ENCODE results near the gene GPC3.

The GPC3 gene

DNA sequence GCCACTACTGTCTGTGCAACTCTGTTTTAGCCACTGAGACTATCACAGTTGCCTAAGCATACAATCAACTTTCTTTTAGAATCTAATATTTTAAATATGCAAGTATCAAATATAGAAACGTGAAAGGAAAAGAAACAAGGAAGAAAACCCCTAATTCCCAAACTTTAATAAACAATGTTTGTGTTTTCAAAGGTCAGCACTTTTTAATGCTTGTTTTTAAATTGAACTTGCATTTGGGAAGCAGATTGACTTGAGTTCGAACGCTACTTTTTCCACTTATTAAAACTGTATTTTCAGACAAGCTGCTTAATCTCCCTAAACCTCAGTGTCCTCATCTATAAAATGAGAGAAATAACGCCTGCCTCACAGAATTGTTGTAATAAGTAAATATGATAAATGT is 384.3 kb downstream of the GPC3 start:
- no peak for DNase-seq (ENCODE audit: low spot score)

DNA sequence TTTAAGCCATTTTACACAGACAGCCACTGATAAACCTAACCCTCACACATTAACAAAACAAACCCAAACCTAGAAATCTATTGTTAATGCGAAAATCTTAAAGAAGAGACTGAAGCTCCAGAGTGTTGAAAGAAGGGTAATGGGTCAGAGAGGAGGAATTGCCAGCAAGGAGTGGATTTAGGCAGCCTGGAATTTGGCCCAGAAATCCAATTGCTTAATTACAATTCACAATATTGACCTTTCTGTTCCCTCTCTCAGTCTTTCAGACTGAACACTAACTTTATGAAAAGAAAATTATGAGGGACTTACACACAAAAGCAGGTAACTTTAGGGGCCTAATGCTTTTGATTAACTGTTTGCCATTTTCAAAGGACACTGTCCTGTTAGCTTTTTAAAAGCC is 384.9 kb downstream of the GPC3 start:
- no peak for DNase-seq (ENCODE audit: low spot score)

- DNase-seq (ENCODE audit: low spot score): no peak
These were observed 386.6 kb downstream of the GPC3 start for GRCh38 chrX:133598601-133599335.

- no peak for DNase-seq (ENCODE audit: low spot score)
These were observed 391.2 kb downstream of the GPC3 start for GRCh38 chrX:133594156-133594555.

DNA sequence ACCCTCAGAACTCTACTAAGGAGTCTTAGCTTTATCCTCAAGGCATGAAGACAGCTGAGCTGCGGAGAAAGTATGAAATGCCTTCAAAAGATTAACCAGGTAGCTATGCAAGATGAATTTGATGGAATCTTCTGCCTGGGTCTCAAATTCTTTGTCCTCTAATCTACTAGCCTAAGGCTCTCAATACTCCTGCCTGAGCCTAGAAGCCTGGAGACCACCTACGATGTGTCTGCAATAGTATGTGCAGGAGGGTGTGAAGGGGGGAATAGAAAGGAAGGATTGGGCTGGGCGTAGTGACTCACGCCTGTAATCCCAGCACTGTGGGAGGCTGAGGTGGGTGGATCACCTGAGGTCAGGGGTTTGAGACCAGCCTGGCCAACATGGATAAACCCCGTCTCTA is 391.9 kb downstream of the GPC3 start:
- no peak for DNase-seq (ENCODE audit: low spot score)

DNA sequence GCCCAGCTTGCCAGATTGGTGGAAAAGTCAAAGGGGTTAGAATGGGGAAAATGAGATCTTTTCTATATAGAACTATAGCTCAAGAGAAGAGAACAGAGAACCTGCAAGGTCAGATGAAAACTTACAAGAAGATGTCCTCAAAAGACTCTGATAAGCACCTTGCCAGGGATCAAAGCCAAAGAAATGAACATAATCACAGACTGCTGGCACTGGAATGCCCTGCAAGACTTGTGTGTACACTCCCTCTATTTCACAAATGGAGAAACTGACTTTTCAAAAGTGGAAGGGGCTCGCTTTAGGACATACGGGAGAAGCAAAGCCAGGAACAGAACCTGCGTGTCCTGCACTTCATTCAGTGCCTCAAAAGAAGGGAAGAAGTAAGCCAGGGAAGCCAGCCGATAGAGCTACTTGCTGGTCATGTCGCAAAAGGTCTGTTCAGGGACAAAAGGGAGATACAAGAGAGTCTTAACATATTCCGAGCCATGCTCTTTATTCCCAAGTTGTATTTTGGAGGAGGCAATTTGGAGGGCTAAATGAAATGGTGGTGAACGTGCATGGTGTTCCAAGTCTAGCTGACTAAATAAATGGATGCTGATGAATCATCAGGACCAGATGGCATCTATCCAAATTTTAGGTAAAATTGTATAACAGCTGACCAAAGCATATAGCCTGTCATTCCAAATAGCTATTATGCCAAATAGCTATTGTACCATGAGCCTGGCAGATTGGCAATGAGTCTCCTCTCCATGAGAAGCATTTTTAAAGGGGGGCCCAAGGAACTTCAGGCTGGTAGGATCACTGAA is 394.5 kb downstream of the GPC3 start:
- no peak for DNase-seq (ENCODE audit: low spot score)

GRCh38 chrX:133588827-133589226 is 396.6 kb downstream of the GPC3 start:
- no peak for DNase-seq (ENCODE audit: low spot score)

- no peak for DNase-seq (ENCODE audit: low spot score)
These were observed 397.6 kb downstream of the GPC3 start for GRCh38 chrX:133587818-133588217.

DNA sequence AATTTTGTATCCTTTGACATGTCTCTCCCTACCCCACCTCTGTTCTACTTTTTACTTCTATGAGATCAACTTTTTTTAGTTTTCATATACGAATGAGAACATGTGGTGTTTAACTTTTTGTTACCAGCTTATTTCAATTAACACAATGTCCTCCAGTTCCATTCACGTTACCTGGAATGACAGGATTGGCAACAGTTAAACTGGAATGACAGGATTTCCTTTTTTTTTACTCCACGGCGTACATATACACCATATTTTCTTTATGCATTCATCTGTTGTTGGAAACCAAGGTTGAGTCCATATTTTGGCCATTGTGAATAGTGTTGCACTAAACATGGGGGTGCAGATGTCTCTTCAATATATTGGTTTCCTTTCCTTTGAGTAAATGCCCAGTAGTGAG is 398.3 kb downstream of the GPC3 start:
- no peak for DNase-seq (ENCODE audit: low spot score)

DNA sequence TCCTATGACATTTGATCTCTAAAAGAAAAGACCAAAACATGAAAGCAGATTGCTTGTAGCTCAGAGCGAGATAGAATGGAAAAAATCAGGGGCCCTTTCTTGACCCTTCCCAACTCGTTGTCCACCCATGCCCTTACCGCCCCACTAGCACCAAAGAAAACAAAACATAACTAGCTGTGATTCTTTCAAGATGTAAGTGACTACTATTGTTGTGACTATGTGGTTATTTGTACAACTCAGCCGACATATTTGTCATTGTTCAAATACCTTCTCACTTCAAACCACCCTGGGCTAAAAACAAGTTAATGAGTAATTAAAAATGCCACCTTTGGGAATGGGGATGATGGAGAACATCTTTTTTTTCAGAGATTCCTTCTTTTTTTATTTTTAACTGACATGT is 399.0 kb downstream of the GPC3 start:
- no peak for DNase-seq (ENCODE audit: low spot score)

- no peak for DNase-seq (ENCODE audit: low spot score)
These were observed 401.6 kb downstream of the GPC3 start for GRCh38 chrX:133583825-133584224.

DNA sequence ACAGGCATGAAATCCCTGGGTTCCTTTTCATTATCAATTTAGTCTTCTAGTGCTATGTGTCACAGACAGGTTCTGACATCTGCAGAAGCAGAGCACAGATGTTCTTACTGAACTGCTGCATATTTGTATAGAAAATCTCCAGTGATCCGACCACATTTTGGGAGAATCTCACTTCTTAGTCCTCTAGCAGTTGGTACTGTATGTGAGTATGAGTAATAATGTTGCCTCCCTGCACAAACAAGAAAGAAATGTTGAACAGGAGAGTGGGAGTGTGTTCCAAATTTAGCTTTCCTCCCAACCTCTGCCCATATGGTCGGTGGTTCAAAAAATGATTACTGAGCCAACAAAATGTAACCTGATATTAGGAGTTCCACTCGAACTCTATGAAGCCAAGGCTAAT is 404.8 kb downstream of the GPC3 start:
- no peak for DNase-seq (ENCODE audit: low spot score)

- DNase-seq (ENCODE audit: low spot score): no peak
These were observed 405.8 kb downstream of the GPC3 start for GRCh38 chrX:133579631-133580030.

DNA sequence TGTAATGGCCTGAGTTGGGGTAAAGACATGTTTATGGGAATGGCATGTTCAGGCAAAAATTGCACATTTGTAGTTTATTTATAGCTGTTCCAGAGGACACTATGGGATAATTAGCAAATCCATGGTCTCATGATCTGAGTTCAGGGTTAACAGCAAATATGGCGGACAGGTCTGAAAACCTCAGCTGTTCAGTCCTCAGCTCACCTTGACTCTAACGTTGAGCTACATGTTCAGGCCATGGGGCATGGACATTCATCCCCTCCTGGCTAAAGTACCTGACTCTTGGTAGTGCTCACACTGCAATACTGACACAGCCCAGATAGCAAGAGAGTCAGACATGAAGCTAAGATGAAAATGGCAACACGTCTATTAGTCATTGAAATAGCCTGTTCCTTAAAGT is 408.5 kb downstream of the GPC3 start:
- no peak for DNase-seq (ENCODE audit: low spot score)

DNA sequence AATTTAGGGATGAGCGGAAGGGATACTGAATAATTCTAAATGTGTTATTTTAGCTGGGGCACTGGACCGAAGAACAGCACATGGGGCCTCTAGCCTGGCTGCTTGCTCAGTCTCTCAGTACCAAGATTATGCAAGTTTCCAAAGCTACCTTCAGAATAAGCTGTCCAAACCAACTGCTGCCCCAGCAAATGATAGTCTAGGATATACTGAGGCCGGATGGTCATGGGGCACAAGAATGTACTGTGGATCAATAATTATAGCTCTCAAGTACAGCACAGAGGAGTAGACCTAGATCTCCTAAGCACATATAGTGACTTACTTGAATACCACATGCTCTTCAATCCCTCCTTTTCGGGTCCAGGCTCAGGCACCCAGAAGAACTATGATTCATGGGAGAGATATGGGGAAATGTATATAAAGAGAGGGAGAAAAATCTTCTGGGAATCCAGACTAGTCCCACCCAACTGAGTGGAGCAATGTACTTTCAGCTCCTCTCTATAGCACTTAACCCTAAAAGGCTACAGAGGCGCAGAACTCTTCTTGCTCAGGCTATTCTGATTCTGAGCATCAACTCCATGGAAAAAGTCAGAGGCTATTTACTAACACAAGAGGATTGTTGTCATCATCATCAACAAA is 409.8 kb downstream of the GPC3 start:
- no peak for DNase-seq (ENCODE audit: low spot score)

DNA sequence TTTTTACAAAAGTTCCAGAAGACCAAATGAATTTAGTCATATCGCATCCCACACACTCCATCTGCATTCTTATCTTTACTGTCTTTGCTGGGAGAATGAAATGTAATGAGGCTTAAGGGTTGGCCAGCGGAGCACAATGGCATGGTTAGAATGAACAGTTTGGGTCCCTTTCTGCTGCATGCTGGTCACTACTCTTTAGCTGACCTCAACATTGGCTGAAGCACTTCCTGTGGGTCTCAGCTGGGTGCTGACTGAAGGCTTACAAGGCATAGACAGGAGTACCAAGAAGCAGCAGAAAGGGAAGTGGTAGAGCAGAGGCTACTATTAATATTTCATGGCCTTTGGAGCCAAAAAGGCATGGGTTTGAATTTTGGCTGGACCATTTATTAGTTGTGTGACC is 410.7 kb downstream of the GPC3 start:
- no peak for DNase-seq (ENCODE audit: low spot score)

DNA sequence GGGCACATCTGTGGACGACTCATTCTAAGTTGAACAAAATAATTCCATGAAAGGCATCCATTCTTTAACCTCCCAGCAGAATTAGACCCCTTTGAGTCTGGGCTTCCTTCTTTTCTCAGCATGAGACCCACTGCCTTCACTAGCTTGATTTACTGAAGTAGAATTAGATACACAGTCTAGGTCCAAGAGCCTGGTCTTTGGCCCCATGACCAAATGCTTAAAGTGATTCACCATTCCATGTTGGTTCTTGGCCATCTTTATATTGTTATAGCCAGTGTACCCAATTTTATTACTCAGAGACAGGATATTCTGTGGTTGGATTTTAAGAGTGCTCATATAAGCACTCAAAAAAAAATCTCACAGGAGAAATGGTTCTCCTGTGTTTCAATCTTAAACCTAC is 414.8 kb downstream of the GPC3 start:
- DNase-seq (ENCODE audit: low spot score): no peak

DNA sequence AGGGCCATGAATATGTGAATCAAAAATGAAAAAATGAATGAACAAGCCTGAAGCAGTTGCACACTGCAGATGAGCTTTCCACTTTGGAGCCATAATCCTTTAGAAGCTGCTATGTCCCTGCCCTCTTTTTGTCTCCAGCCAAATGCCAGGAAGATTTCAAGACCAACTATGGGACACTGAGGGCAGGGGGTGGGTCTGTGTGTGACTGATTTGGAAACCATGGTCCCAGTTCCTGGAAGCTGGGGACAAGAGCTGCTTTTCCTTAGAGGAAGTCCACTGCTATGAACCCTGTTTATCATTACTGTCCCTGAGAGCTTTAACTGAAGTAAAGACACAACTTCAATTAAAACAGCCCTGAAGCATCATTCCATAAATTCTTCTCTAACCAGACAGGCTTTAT is 416.2 kb downstream of the GPC3 start:
- DNase-seq (ENCODE audit: low spot score): no peak

GRCh38 chrX:133568109-133568508 is 417.3 kb downstream of the GPC3 start:
- DNase-seq (ENCODE audit: low spot score): no peak

GRCh38 chrX:133566876-133567275 is 418.5 kb downstream of the GPC3 start:
- DNase-seq (ENCODE audit: low spot score): no peak

DNA sequence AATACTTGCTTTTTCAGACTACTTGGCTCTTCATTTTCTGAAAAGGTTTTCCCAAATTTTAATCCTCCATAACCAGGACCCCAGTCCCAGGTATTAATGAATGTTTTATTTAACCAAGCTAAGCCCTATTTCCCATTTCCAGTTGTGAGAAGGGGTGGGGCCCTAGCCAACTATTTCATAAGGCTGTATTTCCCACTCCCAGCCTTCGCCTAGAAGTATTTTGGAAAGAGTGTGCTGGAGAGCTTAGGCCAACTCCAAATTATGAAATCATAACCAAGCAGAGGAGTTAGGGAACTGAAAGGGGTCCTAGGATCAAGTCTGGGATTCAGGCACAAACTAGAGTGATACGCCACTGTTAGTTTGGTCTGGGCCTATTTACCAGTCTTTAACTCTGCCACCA is 421.7 kb downstream of the GPC3 start:
- DNase-seq (ENCODE audit: low spot score): no peak

DNA sequence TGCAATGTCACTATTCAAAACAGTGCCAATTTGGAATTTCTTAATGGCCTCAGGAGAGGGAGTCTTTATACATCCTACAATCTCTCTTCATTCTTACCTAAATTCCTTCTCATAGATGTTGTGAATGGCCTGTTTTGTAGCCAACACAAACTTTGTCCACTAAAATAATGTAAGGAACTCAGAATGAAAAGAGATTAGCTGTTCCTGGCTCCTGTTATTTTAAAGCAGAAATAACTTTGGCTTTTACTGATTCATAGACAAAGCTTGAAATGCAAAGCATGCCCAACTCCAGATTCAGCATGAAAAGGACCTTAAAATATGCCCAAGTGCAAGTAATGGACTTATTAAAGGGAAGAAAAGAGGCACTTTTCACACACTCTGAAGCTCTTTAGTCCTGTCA is 424.1 kb downstream of the GPC3 start:
- DNase-seq (ENCODE audit: low spot score): no peak

- DNase-seq (ENCODE audit: low spot score): no peak
These were observed 425.5 kb downstream of the GPC3 start for GRCh38 chrX:133559909-133560308.

Data from hepatic stellate cell (primary cell).